ENCODE results near the gene YBX3. TPM values are rescaled to one million over a fixed set of nuclear protein-coding genes. Genes with fewer than 3 reads are reported as not detected.

YBX3 gene
- total and polyA plus RNA-seq, 2 of the 4 experiments (the other 2 are of a cell fraction), result 33.7 to 132 TPM

GRCh38 chr12:10725003-10725402 lies 1.9 kb upstream of the YBX3 start:
- Histone ChIP-seq H3K23ac (ENCODE audit: low read depth, low read length) (no peak overlapping the region), H3K4ac (ENCODE audit: low read depth, low read length) (no peak overlapping the region), H2AFZ (replicated peaks; ENCODE audit: low read length, poor library complexity) (no peak overlapping the region), H3K27me3 (ENCODE audit: control insufficient read depth, insufficient read depth, low read length) (no peaks in the 10 kb centered on the region; the same call in 1 of the 2 replicates), H2AK5ac (ENCODE audit: low read depth, low read length) (no peak overlapping the region), H4K20me1 (ENCODE audit: insufficient read depth, low read length) (peaks cover 20% of the 10 kb centered on the region; the same call in 1 of the 2 replicates), H2BK120ac (ENCODE audit: low read depth, low read length) (no peak overlapping the region), H3K9me1 (ENCODE audit: insufficient read depth, low read length) (peaks cover 3% of the 10 kb centered on the region), H4K5ac (ENCODE audit: low read depth, low read length) (no peak overlapping the region), H2AK9ac (replicated peaks; ENCODE audit: low read depth, low read length, poor library complexity) (no peak overlapping the region), H2BK5ac (ENCODE audit: low read depth, low read length, poor library complexity, severe bottlenecking) (no peak overlapping the region), H4K91ac (ENCODE audit: insufficient read depth, low read depth, low read length) (no peak overlapping the region), H3K36me3 (ENCODE audit: control insufficient read depth, insufficient read depth, low read length) (no peaks in the 10 kb centered on the region), H4K8ac (ENCODE audit: low read depth in 2 of 2, low read length in 2 of 2) (no peak overlapping the region), H2BK15ac (ENCODE audit: low read depth, low read length) (no peak overlapping the region), H3K9me3 (ENCODE audit: control insufficient read depth, insufficient read depth, low read length) (no peaks in the 10 kb centered on the region), H3K4me3 (ENCODE audit: insufficient read depth, low read depth, low read length) (no peak overlapping the region), H3K79me1 (ENCODE audit: low read depth in 1 of 2, low read length in 2 of 2) (peaks cover 0 to 21% of the 10 kb centered on the region in 2 experiments; a peak in 2 of 4 replicates), H3K4me2 (ENCODE audit: low read depth, low read length) (no peak overlapping the region), H3K4me1 (ENCODE audit: control insufficient read depth, insufficient read depth, low read length) (peaks cover 2% of the 10 kb centered on the region), H3K18ac (ENCODE audit: low read depth, low read length) (no peak overlapping the region), H2BK20ac (ENCODE audit: low read depth, low read length) (no peak overlapping the region), H3K14ac (replicated peaks; ENCODE audit: low read depth, low read length) (no peak overlapping the region), H3K56ac (ENCODE audit: extremely low read depth, insufficient read depth, low read length) (no peak overlapping the region), H3K27ac (ENCODE audit: insufficient read depth, low read length) (no peak overlapping the region), H3K9ac (ENCODE audit: low read depth, low read length) (no peak overlapping the region)
- dilution Hi-C loops (cut with HindIII; ENCODE audit: low sequenced_read_pairs, unreplicated experiment), result no loop called here
- DNase-seq (no peak), ATAC-seq (ENCODE audit: low read depth) (no peak)
- no TSS peak for BruUV-seq (replicated peaks)
- WGBS, 2 experiments (ENCODE audit: extremely low coverage in 2 of 2, insufficient read length in 1 of 2), result no CpG with 5 or more reads among the region's 1 CpG
- ChIA-PET CTCF (interaction anchor here (3.3 kb wide), 1 partner anchor 25 kb away, joined by 12 read pairs; no protein-coding TSS in a partner anchor), POLR2A (ENCODE audit: unreplicated experiment) (no interaction called here)
- TF ChIP-seq USF2 (IDR thresholded peaks at IDR 0.05; ENCODE audit: low read depth, low read length), result no peak
- intact Hi-C loops (cut with micrococcal nuclease), result no loop called here
- in situ Hi-C loops (cut with MboI; ENCODE audit: low sequenced_read_pairs), result no loop called here

All from IMR-90 (cell line).